ENCODE results near the gene PRG2. TPM values are rescaled to one million over a fixed set of nuclear protein-coding genes. Genes with fewer than 3 reads are reported as not detected.
A peak's percentile ranks its signal among the peaks of the same experiment; 100 is the strongest.

PRG2 gene
- total and polyA plus RNA-seq, 2 of the 13 experiments (the other 11 are each of a cell fraction or from before 2014, with no cell fraction given) = not detected

DNA sequence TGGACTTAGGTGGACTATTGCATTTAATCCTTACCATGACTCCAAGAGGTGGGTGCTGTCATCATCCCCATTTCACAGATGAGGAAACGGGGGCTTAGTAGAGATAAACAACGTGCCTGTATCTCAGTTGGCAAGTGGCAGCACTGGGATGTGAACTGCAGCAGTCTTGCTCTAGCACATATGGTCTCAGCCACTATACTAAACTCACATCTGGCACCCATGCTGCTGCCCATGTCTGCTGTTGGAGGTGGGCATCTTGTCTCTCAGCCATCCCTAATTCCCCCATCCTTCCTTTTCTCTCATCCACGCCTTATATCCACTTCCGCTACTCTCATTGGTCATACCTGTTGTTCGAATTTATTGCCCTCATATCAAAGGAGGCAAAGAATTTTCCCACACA is 13.3 kb downstream of the PRG2 start:
- BruUV-seq (replicated peaks) = no TSS peak
- Histone ChIP-seq H3K36me3 (replicated peaks in 1 of 2; ENCODE audit: control insufficient read depth in 1 of 2, insufficient read depth in 2 of 2, low read length in 2 of 2) (no peaks in the 10 kb centered on the region), H3K4me3 (replicated peaks in 1 of 3; ENCODE audit: insufficient read depth in 1 of 3, low read depth in 2 of 3, low read length in 3 of 3) (no peak overlapping the region), H3K27me3 (ENCODE audit: control insufficient read depth in 1 of 2, insufficient read depth in 2 of 2, low read length in 2 of 2) (peaks cover 0 to 4% of the 10 kb centered on the region in 2 experiments; a peak in 2 of 5 replicates), H3K4me1 (ENCODE audit: insufficient read depth, low read length) (peaks cover 13% of the 10 kb centered on the region), H3K9ac (ENCODE audit: insufficient read depth, low read depth, low read length) (no peak overlapping the region), H2AFZ (ENCODE audit: low read length) (no peak overlapping the region), H3K4me2 (ENCODE audit: low read depth, low read length) (no peak overlapping the region), H3K9me3 (ENCODE audit: low read length) (no peaks in the 10 kb centered on the region), H3K27ac (ENCODE audit: extremely low read length, insufficient read depth, low read length) (no peak overlapping the region), H4K20me1 (ENCODE audit: insufficient read depth, low read length) (no peaks in the 10 kb centered on the region), H3K79me2 (ENCODE audit: insufficient read depth, low read length) (no peaks in the 10 kb centered on the region)
- CTCF ChIA-PET (ENCODE audit: low intra/inter-chr PET ratio, low total read pairs) = no interaction called here
- in situ Hi-C loops (cut with HindIII; ENCODE audit: extremely low pct_ligation_motif_present, low pct_unique_long_range_greater_than_20kb) (no loop called here), intact Hi-C loops (cut with micrococcal nuclease; ENCODE audit: unreplicated experiment) (no loop called here)
- 54% methylated on average over 3 of the region's 5 CpGs for WGBS (ENCODE audit: low lambda C conversion rate)
- DNase-seq (ENCODE audit: low spot score) (no peak), ATAC-seq (no peak), FAIRE-seq (no peak)
- POLR2A ChIA-PET = no interaction called here
- TF ChIP-seq FOXC1 (CRISPR knock-in tag; IDR thresholded peaks at IDR 0.05; ENCODE audit: borderline replicate concordance) = no peak
- TF ChIP-seq BRCA1 (CRISPR knock-in tag; IDR thresholded peaks at IDR 0.05) = no peak
- no peak for TF ChIP-seq MAFK (conservative IDR thresholded peaks at IDR 0.05 in 1 of 2, IDR thresholded peaks at IDR 0.05 in 1 of 2; ENCODE audit: low read length in 2 of 2)
- no peak for TF ChIP-seq ZFP37 (CRISPR knock-in tag; IDR thresholded peaks at IDR 0.05; ENCODE audit: borderline replicate concordance)
- no peak for TF ChIP-seq RCOR2 (CRISPR knock-in tag; IDR thresholded peaks at IDR 0.05)
- TF ChIP-seq ZNF792 (CRISPR knock-in tag; IDR thresholded peaks at IDR 0.05) = no peak

- FAIRE-seq (no peak), ATAC-seq (no peak), DNase-seq (ENCODE audit: low spot score) (no peak)
- Histone ChIP-seq H3K27me3 (ENCODE audit: control insufficient read depth in 1 of 2, insufficient read depth in 2 of 2, low read length in 2 of 2) (peaks cover 0 to 4% of the 10 kb centered on the region in 2 experiments; a peak in 3 of 5 replicates), H3K4me3 (replicated peaks in 1 of 3; ENCODE audit: insufficient read depth in 1 of 3, low read depth in 2 of 3, low read length in 3 of 3) (no peak overlapping the region), H3K9me3 (ENCODE audit: low read length) (no peaks in the 10 kb centered on the region), H3K79me2 (ENCODE audit: insufficient read depth, low read length) (no peaks in the 10 kb centered on the region), H4K20me1 (ENCODE audit: insufficient read depth, low read length) (no peaks in the 10 kb centered on the region), H3K9ac (ENCODE audit: insufficient read depth, low read depth, low read length) (no peak overlapping the region), H3K36me3 (replicated peaks in 1 of 2; ENCODE audit: control insufficient read depth in 1 of 2, insufficient read depth in 2 of 2, low read length in 2 of 2) (no peaks in the 10 kb centered on the region), H3K4me1 (ENCODE audit: insufficient read depth, low read length) (peaks cover 13% of the 10 kb centered on the region), H3K4me2 (ENCODE audit: low read depth, low read length) (no peak overlapping the region), H2AFZ (ENCODE audit: low read length) (no peak overlapping the region), H3K27ac (ENCODE audit: extremely low read length, insufficient read depth, low read length) (no peak overlapping the region)
- intact Hi-C loops (cut with micrococcal nuclease; ENCODE audit: unreplicated experiment) (no loop called here), in situ Hi-C loops (cut with HindIII; ENCODE audit: extremely low pct_ligation_motif_present, low pct_unique_long_range_greater_than_20kb) (no loop called here)
- TF ChIP-seq ZNF652 (CRISPR knock-in tag; IDR thresholded peaks at IDR 0.05; ENCODE audit: borderline replicate concordance, low read depth) = no peak
- peak; percentile 70 for TF ChIP-seq HNRNPK (IDR thresholded peaks at IDR 0.05; ENCODE audit: low read depth, low read length, poor library complexity, severe bottlenecking)
- POLR2A ChIA-PET = no interaction called here
- no TSS peak for BruUV-seq (replicated peaks)
- WGBS (ENCODE audit: low lambda C conversion rate) = 55% methylated on average over 24 of the region's 26 CpGs
- CTCF ChIA-PET (ENCODE audit: low intra/inter-chr PET ratio, low total read pairs) = no interaction called here
These were observed 14.1 kb downstream of the PRG2 start for GRCh38 chr11:57376095-57377090.
